ENCODE results near the gene ZNF496. TPM values are rescaled to one million over a fixed set of nuclear protein-coding genes. Genes with fewer than 3 reads are reported as not detected.

The ZNF496 gene
- total RNA-seq, 4 donors from 2014 or later, result 24.1 to 51.7 (median 41.0) TPM

DNA sequence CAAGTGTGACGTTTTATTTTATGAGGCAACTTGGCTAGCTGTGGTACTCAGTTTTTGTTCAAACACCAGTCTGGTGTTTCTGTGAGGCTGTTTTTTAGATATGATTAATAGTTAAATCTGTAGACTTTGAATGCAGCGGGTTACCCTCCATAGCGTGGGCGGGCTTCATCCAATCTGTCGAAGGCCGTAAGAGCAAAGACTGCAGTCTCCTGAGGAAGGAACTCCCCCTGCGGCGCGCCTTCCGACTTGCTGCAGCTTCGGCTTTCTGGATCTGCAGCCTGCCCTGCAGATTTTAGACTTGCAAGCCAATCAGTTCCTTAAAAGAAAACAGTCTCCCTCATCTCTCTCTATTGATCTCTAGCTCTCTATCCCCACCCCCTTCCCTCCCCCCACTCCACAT is 4.2 kb upstream of the ZNF496 start:
- H3K4me3 ChIP-seq, result no peak overlapping the region
- H3K9me3 ChIP-seq, result no peaks in the 10 kb centered on the region
- intact Hi-C loops (cut with DNase I; ENCODE audit: low total_unique reads), result no loop called here
- TF ChIP-seq, protein P1, sequence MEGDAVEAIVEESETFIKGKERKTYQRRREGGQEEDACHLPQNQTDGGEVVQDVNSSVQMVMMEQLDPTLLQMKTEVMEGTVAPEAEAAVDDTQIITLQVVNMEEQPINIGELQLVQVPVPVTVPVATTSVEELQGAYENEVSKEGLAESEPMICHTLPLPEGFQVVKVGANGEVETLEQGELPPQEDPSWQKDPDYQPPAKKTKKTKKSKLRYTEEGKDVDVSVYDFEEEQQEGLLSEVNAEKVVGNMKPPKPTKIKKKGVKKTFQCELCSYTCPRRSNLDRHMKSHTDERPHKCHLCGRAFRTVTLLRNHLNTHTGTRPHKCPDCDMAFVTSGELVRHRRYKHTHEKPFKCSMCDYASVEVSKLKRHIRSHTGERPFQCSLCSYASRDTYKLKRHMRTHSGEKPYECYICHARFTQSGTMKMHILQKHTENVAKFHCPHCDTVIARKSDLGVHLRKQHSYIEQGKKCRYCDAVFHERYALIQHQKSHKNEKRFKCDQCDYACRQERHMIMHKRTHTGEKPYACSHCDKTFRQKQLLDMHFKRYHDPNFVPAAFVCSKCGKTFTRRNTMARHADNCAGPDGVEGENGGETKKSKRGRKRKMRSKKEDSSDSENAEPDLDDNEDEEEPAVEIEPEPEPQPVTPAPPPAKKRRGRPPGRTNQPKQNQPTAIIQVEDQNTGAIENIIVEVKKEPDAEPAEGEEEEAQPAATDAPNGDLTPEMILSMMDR (IDR thresholded peaks at IDR 0.05), result no peak
- no peak for TF ChIP-seq POLR2A (IDR thresholded peaks at IDR 0.05)
- H3K27ac ChIP-seq, result peak overlapping the region; percentile 72 to 76
- H3K4me1 ChIP-seq, result peaks cover 0 to 5% of the 10 kb centered on the region in 2 donors
- no peaks in the 10 kb centered on the region for H3K27me3 ChIP-seq
- H3K36me3 ChIP-seq, result no peaks in the 10 kb centered on the region
- peak; percentile 31 to 42 for DNase-seq

DNA sequence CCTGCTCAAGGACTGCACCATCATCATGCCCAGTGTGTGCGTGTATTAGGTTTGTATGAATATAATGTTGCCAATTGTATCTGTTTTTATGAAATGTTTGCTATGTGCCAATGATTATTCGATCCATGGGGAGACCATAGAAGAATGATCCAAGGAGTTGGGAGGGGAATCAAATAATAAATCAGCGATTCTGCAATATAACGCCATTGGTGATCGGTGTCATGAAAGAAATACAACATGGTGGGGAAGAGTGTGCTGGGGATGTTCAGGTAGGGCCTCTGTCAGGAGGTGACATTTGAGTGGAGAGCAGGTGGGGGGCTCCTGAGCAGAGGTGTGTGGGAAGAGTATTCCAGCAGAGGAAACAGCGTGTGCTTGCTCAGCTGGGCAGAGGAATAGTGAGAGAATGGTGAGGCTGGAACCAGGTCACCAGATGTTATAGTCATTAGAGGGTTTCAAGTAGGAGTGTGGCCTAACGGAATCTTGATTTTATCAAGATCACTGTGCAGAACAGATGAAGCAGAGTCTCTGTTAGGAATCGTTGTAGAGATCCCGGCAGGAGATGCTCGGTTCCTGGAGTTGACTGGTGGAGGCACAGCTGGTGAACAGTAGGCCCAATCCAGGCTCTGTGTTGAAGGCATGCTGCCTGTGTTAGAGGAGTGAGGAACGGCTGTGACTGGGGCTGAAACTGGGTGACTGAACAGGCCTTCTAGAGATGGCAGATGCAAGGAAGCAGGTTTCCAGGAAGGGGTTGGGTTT is 2.9 kb upstream of the ZNF496 start:
- TF ChIP-seq POLR2A (IDR thresholded peaks at IDR 0.05), result no peak
- TF ChIP-seq, protein P1 (IDR thresholded peaks at IDR 0.05), result no peak
- intact Hi-C loops (cut with DNase I; ENCODE audit: low total_unique reads), result no loop called here
- no peak for DNase-seq
- Histone ChIP-seq H3K4me1 (peaks cover 8 to 14% of the 10 kb centered on the region in 2 donors), H3K36me3 (no peaks in the 10 kb centered on the region), H3K4me3 (no peak overlapping the region), H3K27ac (peak overlapping the region; percentile 72 to 76), H3K27me3 (no peaks in the 10 kb centered on the region), H3K9me3 (no peaks in the 10 kb centered on the region)

DNA sequence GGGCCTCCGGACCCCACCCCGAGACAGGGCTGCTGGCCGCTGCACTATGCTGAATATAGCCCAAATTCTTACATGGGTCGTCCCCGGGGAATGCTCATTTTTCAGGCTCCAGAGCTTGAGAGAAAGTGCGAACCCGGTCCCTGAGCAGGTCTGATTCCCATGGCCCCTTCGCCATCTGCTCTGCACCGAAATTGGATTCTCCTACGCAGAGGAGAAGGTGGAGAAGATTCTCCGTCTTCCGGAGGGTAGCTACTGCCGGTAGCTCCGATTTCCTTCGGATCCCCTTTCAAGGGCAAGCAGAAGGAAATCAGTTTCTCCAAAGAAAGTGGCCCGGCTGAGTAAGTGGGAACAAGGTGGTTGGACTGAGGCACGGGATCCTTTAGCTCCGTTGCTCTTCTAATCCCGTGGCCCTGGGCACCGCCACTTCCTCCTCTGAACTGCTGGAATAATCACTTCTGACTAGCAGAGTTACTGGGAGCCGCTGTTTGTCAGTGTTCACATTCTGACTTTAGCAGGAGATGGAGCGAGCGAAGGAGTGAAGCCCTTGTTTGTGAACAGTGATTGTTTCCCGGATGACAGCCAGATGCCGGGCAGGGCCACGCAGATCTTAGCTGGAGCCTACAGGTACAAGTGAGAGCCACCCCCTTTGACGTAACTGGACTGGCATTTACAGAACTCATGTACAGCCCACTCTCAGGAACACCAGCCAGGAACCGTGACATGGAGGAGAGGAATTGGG is 1.1 kb upstream of the ZNF496 start:
- Histone ChIP-seq H3K4me3 (peak overlapping the region; percentile 87 to 99), H3K36me3 (no peaks in the 10 kb centered on the region), H3K27ac (peak overlapping the region; percentile 95 to 99), H3K27me3 (no peaks in the 10 kb centered on the region), H3K9me3 (no peaks in the 10 kb centered on the region), H3K4me1 (peaks cover 8 to 14% of the 10 kb centered on the region in 2 donors)
- intact Hi-C loops (cut with DNase I; ENCODE audit: low total_unique reads), result no loop called here
- peak in 1 of 2 donors; percentile 38 for DNase-seq
- TF ChIP-seq, protein P1 (IDR thresholded peaks at IDR 0.05), result no peak
- TF ChIP-seq POLR2A (IDR thresholded peaks at IDR 0.05), result no peak

DNA sequence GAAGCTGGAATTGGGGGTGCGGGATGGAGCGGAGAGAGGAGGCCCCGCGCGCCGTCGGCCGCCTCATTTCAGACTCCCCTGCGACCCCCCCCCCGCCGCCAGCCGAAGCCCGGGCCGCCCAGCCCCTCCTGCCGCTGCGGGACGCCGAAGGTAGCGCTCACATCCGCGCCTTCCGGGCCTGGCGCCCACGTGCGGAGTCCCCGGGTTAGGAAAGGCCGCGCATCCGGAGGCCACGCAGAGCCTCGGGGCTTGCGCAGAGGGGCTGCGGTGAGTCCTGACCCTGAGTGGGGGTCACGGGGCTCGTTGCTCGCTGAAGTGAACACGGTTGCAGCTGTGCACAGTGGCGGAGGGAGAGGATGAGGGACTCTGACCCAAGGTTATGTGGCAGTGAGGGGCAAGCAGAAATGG is 552 bp upstream of the ZNF496 start:
- Histone ChIP-seq H3K36me3 (no peaks in the 10 kb centered on the region), H3K4me3 (peak overlapping the region; percentile 87 to 99), H3K27me3 (no peaks in the 10 kb centered on the region), H3K27ac (peak overlapping the region; percentile 95 to 99), H3K9me3 (no peaks in the 10 kb centered on the region), H3K4me1 (peaks cover 8 to 9% of the 10 kb centered on the region in 2 donors)
- TF ChIP-seq, protein P1 (IDR thresholded peaks at IDR 0.05), result no peak
- TF ChIP-seq POLR2A (IDR thresholded peaks at IDR 0.05), result no peak
- intact Hi-C loops (cut with DNase I; ENCODE audit: low total_unique reads), result no loop called here
- DNase-seq, result peak; percentile 41 to 57

DNA sequence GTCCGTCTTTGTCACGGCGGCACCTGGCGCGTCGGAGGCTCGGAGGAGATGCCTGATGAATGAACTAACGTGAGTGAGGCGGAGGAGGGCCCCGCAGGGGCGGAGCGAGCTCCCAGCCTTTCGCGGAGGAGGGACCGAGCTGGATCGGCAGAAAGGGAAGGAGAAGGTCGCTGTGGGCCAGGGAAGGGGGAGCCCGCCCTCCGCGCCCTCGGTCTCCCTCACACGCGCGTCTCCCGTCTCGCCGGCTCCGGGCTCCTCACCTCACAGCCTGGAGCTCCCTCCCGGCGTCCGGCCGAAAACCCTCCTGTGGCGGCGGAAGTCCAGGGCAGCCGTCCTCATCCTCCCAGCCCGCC is 519 bp downstream of the ZNF496 start:
- no peaks in the 10 kb centered on the region for H3K27me3 ChIP-seq
- H3K36me3 ChIP-seq, result no peaks in the 10 kb centered on the region
- peak; percentile 43 to 67 for TF ChIP-seq POLR2A (IDR thresholded peaks at IDR 0.05)
- TF ChIP-seq, protein P1 (IDR thresholded peaks at IDR 0.05), result no peak
- peak; percentile 82 to 84 for DNase-seq
- peaks cover 8 to 9% of the 10 kb centered on the region in 2 donors for H3K4me1 ChIP-seq
- peak overlapping the region; percentile 87 to 99 for H3K4me3 ChIP-seq
- no peaks in the 10 kb centered on the region for H3K9me3 ChIP-seq
- peak overlapping the region; percentile 95 to 99 for H3K27ac ChIP-seq
- intact Hi-C loops (cut with DNase I; ENCODE audit: low total_unique reads), result no loop called here
